Measurements from ENCODE around the gene CTDP1.

GRCh38 chr18:79664525-79665125, 15.0 kb upstream of the CTDP1 start:
- TF ChIP-seq CTCF (optimal IDR thresholded peaks at IDR 0.05 in 1 of 3, IDR thresholded peaks at IDR 0.05 in 1 of 3, conservative IDR thresholded peaks at IDR 0.05 in 1 of 3; ENCODE audit: extremely low read depth in 1 of 3, insufficient read depth in 2 of 3, low read length in 3 of 3), result no peak
- no peak for TF ChIP-seq EZH2 (IDR thresholded peaks at IDR 0.05; ENCODE audit: low read length)

Measured in keratinocyte (primary cell).